ENCODE data around the gene TTLL11.
"Not testable (repeated sequence)": the region's sequence is repeated elsewhere in the genome, so short reads cannot be mapped to it uniquely, and the experiment has no call there.

DNA sequence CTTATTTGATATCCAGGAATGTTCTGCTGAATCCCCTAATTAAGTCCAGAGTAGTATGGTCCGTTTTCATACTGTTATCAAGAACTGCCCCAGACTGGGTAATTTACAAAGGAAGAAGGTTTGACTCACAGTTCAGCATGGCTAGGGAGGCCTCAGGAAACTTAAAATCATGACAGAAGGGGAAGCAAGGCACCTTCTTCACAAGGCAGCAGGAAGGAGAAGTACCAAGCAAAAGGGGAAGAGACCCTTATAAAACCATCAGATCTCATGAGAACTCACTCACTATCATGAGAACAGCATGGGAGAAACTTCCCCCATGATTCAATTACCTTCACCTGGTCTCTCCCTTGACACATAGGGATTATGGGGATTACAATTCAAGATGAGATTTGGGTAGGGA, 26.4 kb downstream of the TTLL11 start:
- TF ChIP-seq POLR2A, POLR2AphosphoS5 (IDR thresholded peaks at IDR 0.05): not testable (repeated sequence)
- TF ChIP-seq, protein P1, sequence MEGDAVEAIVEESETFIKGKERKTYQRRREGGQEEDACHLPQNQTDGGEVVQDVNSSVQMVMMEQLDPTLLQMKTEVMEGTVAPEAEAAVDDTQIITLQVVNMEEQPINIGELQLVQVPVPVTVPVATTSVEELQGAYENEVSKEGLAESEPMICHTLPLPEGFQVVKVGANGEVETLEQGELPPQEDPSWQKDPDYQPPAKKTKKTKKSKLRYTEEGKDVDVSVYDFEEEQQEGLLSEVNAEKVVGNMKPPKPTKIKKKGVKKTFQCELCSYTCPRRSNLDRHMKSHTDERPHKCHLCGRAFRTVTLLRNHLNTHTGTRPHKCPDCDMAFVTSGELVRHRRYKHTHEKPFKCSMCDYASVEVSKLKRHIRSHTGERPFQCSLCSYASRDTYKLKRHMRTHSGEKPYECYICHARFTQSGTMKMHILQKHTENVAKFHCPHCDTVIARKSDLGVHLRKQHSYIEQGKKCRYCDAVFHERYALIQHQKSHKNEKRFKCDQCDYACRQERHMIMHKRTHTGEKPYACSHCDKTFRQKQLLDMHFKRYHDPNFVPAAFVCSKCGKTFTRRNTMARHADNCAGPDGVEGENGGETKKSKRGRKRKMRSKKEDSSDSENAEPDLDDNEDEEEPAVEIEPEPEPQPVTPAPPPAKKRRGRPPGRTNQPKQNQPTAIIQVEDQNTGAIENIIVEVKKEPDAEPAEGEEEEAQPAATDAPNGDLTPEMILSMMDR (IDR thresholded peaks at IDR 0.05): not testable (repeated sequence)

All from prostate gland (tissue), 2 donors.